Endodermal cell (in vitro differentiated cells): ENCODE data around the gene MIPEP. TPM values are rescaled to one million over a fixed set of nuclear protein-coding genes. Genes with fewer than 3 reads are reported as not detected.

Experiments used
- DNase-seq: peaks from one replicate; pipeline ENCODE4 v3.0.0-alpha.2; 2017
- H3K27ac ChIP-seq: 2 replicates; pipeline ENCODE4 v1.5.1; 2013; ENCODE audit warnings: mild to moderate bottlenecking, low read depth, low read length, moderate library complexity
- H3K27me3 ChIP-seq: 2 replicates; pipeline ENCODE4 v1.6.1; 2013; ENCODE audit warnings: mild to moderate bottlenecking, low read length, moderate library complexity; ENCODE audit not compliant: insufficient read depth, control insufficient read depth, poor library complexity, severe bottlenecking
- H3K36me3 ChIP-seq: 2 replicates; pipeline ENCODE4 v1.7.0; 2013; ENCODE audit warnings: mild to moderate bottlenecking, low read length, moderate library complexity; ENCODE audit not compliant: control insufficient read depth, insufficient read depth
- H3K4me1 ChIP-seq: one replicate; pipeline ENCODE4 v1.7.0; 2013; ENCODE audit warnings: low read length; ENCODE audit not compliant: control insufficient read depth, insufficient read depth
- H3K4me3 ChIP-seq: 2 replicates; pipeline ENCODE4 v1.5.1; 2013; ENCODE audit warnings: mild to moderate bottlenecking, low read length, moderate library complexity
- H3K9ac ChIP-seq: 2 replicates; pipeline ENCODE4 v1.6.1; 2013; ENCODE audit warnings: mild to moderate bottlenecking, low read length, moderate library complexity; ENCODE audit not compliant: poor library complexity, severe bottlenecking; ENCODE audit errors: extremely low read depth
- H3K9me3 ChIP-seq: 2 replicates; pipeline ENCODE4 v1.6.1; 2013; ENCODE audit warnings: mild to moderate bottlenecking, low read length, moderate library complexity; ENCODE audit not compliant: control insufficient read depth
- H3K27ac Mint-ChIP-seq: 2 replicates; pipeline ENCODE4 v1.8.0; 2020; ENCODE audit warnings: mixed read lengths
- H3K27me3 Mint-ChIP-seq: 2 replicates; pipeline ENCODE4 v1.8.0; 2021; ENCODE audit warnings: mild to moderate bottlenecking, mixed read lengths; ENCODE audit not compliant: insufficient read depth
- H3K36me3 Mint-ChIP-seq: 2 replicates; pipeline ENCODE4 v1.8.0; 2020; ENCODE audit warnings: low read depth, mixed read lengths
- H3K4me1 Mint-ChIP-seq: 2 replicates; pipeline ENCODE4 v1.8.0; 2020; ENCODE audit warnings: mixed read lengths
- H3K4me3 Mint-ChIP-seq: 2 replicates; pipeline ENCODE4 v1.8.0; 2020; ENCODE audit warnings: mild to moderate bottlenecking, moderate library complexity, mixed read lengths
- H3K9me3 Mint-ChIP-seq: 2 replicates; pipeline ENCODE4 v1.8.0; 2020; ENCODE audit warnings: mild to moderate bottlenecking, mixed read lengths
- WGBS, 2 experiments: methylation state at CpG; one replicate each; pipeline versions ENCODE4 v1.1.5 to v1.1.7; 2013; ENCODE audit warnings: missing lambda C conversion rate in 2 of 2, mixed read lengths in 1 of 2; ENCODE audit not compliant: insufficient coverage in 1 of 2, insufficient read length in 1 of 2; 5-methylcytosine and 5-hydroxymethylcytosine counted together
- total RNA-seq, 2 donors: library from RNA; stranded (reverse); fragmentation: NEBNext Ultra II Directional in 1 of 2; extraction: Animal tissue kit (Norgen Biotek cat#: 25700) in 1 of 2; gene quantifications; 2 replicates in 1 of 2; 3 replicates in 1 of 2; pipeline ENCODE4 v1.2.1, GENCODE V29; 2021
- TF ChIP-seq, protein P1 (sequence below): fragments of 200-600 bp; sonication (generic); conservative IDR thresholded peaks from 2 replicates; pipeline ENCODE4 v1.5.0; 2021; ENCODE audit warnings: antibody characterized with exemption, mild to moderate bottlenecking

The MIPEP gene
- total RNA-seq, 2 donors from 2014 or later: 23.1 to 23.9 TPM

DNA sequence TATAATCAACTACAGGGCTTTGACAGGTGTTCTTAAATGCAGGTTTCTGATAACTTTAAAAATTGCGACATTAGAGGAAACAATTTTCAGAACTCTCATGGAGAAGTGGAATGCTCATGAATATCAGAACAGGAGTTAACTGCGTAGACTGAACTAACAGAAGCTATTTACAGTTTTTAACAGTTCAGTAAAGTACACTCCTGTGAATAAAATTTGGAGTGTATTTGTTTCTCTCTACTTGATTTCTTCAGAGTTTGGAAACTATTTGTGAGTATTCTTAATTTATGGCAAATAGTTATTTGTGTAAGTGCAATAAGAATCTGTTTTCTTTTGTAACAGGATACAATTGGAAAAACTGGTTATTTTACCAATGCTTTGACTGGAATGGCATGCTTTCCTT lies 204.6 kb downstream of the MIPEP start:
- 94 to 97% methylated on average over 2 of the region's 2 CpGs for WGBS, 2 experiments
- H3K4me1 ChIP-seq: no peaks in the 10 kb centered on the region
- no peaks in the 10 kb centered on the region for H3K27me3 Mint-ChIP-seq
- peaks cover 30% of the 10 kb centered on the region for H3K9me3 ChIP-seq
- H3K27ac Mint-ChIP-seq: no peak overlapping the region
- H3K4me1 Mint-ChIP-seq: no peaks in the 10 kb centered on the region
- H3K27me3 ChIP-seq: no peaks in the 10 kb centered on the region
- no peak overlapping the region for H3K27ac ChIP-seq
- no peaks in the 10 kb centered on the region for H3K36me3 ChIP-seq
- peaks cover 40% of the 10 kb centered on the region for H3K9me3 Mint-ChIP-seq
- no peak for DNase-seq
- H3K4me3 Mint-ChIP-seq: no peak overlapping the region
- no peak overlapping the region for H3K9ac ChIP-seq
- no peak overlapping the region for H3K4me3 ChIP-seq
- TF ChIP-seq, protein P1, sequence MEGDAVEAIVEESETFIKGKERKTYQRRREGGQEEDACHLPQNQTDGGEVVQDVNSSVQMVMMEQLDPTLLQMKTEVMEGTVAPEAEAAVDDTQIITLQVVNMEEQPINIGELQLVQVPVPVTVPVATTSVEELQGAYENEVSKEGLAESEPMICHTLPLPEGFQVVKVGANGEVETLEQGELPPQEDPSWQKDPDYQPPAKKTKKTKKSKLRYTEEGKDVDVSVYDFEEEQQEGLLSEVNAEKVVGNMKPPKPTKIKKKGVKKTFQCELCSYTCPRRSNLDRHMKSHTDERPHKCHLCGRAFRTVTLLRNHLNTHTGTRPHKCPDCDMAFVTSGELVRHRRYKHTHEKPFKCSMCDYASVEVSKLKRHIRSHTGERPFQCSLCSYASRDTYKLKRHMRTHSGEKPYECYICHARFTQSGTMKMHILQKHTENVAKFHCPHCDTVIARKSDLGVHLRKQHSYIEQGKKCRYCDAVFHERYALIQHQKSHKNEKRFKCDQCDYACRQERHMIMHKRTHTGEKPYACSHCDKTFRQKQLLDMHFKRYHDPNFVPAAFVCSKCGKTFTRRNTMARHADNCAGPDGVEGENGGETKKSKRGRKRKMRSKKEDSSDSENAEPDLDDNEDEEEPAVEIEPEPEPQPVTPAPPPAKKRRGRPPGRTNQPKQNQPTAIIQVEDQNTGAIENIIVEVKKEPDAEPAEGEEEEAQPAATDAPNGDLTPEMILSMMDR: no peak
- H3K36me3 Mint-ChIP-seq: no peaks in the 10 kb centered on the region

DNA sequence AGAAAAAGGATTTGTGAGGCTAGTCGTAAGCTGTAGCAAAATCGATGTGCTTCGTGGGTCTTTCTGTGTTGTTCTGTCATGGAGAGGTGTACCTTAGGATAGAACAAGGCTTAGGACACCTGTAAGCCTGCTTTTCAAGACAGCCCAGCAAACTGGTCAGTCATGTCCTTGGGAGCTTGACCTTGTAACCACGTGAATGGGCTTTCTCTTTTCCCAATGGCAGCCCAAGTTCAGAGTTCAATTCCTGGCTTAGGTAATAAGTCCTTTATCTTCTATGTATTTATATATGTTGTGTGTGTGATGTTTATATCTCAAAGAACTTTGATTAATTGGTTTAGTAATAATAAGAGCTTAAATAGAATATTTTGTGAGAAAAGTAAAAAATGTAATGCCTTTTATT lies 206.1 kb downstream of the MIPEP start:
- TF ChIP-seq, protein P1: no peak
- no peak overlapping the region for H3K4me3 Mint-ChIP-seq
- no peaks in the 10 kb centered on the region for H3K4me1 ChIP-seq
- no peak overlapping the region for H3K9ac ChIP-seq
- peaks cover 42% of the 10 kb centered on the region for H3K9me3 ChIP-seq
- no peaks in the 10 kb centered on the region for H3K36me3 ChIP-seq
- H3K36me3 Mint-ChIP-seq: peaks cover 2% of the 10 kb centered on the region
- no peaks in the 10 kb centered on the region for H3K27me3 Mint-ChIP-seq
- no peak for DNase-seq
- H3K27me3 ChIP-seq: no peaks in the 10 kb centered on the region
- peaks cover 54% of the 10 kb centered on the region for H3K9me3 Mint-ChIP-seq
- no peak overlapping the region for H3K4me3 ChIP-seq
- no peaks in the 10 kb centered on the region for H3K4me1 Mint-ChIP-seq
- no peak overlapping the region for H3K27ac Mint-ChIP-seq
- 93 to 96% methylated on average over 4 of the region's 4 CpGs for WGBS, 2 experiments
- H3K27ac ChIP-seq: no peak overlapping the region

DNA sequence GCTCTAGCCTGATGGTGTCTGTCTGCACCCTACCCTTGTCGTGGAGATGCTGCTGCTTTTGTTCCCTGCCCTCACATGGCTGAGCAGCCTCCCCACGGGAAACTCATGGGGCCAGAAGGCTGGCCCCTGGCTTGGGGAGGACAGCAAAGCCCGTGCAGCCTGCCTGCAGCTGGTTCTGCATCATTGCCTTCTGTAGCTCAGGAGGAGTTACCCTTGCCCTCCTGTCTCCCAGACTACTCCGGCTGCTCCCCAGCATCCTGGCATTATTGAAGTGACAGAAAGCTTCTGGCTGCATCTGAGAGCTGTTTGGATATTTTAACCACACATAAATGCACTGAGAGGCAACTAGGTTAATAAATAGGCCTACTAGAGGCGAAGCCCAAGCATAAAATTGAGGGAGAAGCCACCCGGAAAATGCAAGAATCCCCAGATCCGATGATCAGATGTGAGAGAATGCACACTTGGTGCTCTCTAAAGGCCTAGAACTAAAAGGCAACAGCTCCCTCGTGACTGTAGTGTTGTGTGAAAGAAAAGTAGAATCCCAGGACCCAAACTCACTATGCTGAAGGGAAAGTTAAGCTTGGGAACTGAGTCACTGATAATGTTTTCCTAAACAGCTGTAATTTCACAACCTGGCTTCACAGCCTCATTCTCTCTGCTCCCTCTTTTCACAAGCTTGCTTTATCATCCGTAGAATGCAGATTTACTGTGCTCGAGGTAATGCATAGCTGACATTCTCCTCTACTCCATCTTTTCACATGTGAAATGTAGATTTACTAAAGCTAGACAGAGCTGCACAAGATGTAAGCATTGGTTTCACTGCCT lies 208.1 kb downstream of the MIPEP start:
- no peak overlapping the region for H3K27ac ChIP-seq

More for the DNA sequence above, 208.1 kb downstream of the MIPEP start:
- DNase-seq: no peak
- H3K36me3 ChIP-seq: no peaks in the 10 kb centered on the region
- no peaks in the 10 kb centered on the region for H3K27me3 ChIP-seq
- peaks cover 61% of the 10 kb centered on the region for H3K9me3 Mint-ChIP-seq
- H3K4me3 ChIP-seq: no peak overlapping the region
- H3K4me1 ChIP-seq: no peaks in the 10 kb centered on the region
- no peaks in the 10 kb centered on the region for H3K4me1 Mint-ChIP-seq
- H3K36me3 Mint-ChIP-seq: peaks cover 10% of the 10 kb centered on the region
- H3K27me3 Mint-ChIP-seq: no peaks in the 10 kb centered on the region
- H3K9ac ChIP-seq: no peak overlapping the region
- H3K27ac Mint-ChIP-seq: no peak overlapping the region
- TF ChIP-seq, protein P1: no peak
- peaks cover 42% of the 10 kb centered on the region for H3K9me3 ChIP-seq
- WGBS, 2 experiments: 76 to 80% methylated on average over 9 to 10 of the region's 10 CpGs
- no peak overlapping the region for H3K4me3 Mint-ChIP-seq

Other genes with a start within 250 kb of the MIPEP start
- gene C1QTNF9B, start 8.1 kb upstream of the MIPEP start, total RNA-seq: not detected